GM12878 (cell line): ENCODE measurements around the gene ADIPOQ. TPM values are rescaled to one million over a fixed set of nuclear protein-coding genes. Genes with fewer than 3 reads are reported as not detected.

Experiments used
- ATAC-seq: fragments of 200-7000 bp; cut with Tn5 transposase; 3 replicates; pipeline ENCODE4 v1.9.1; 2020; ENCODE audit warnings: mild to moderate bottlenecking, moderate library complexity
- BruUV-seq: library from RNA; stranded (reverse); fragments of 400-500 nt; replicated peaks from 2 replicates; lab custom pipeline; 2021; lab: Mats Ljungman, UMichigan
- CTCF ChIA-PET: fragments of 300-600 bp; sonication (Branson Sonifier 250); formaldehyde crosslinking; extraction: SDS; loops from one replicate; lab custom pipeline; 2021; ENCODE audit warnings: inconsistent platforms; lab: Yijun Ruan, JAX
- POLR2A ChIA-PET: fragments of 350-600 bp; formaldehyde crosslinking; extraction: SDS; loops from one replicate; lab custom pipeline; 2021; ENCODE audit warnings: inconsistent platforms; lab: Charles Lee
- RAD21 ChIA-PET: fragments of 300-600 bp; sonication (Branson Sonifier 250); formaldehyde crosslinking; loops from one replicate; lab custom pipeline; 2023; ENCODE audit warnings: antibody characterized with exemption; ENCODE audit not compliant: unreplicated experiment; lab: Charles Lee
- SMC1A ChIA-PET: fragments of 300-600 bp; sonication (Branson Sonifier 250); formaldehyde crosslinking; loops from one replicate; lab custom pipeline; 2023; ENCODE audit not compliant: unreplicated experiment, uncharacterized antibody; lab: Charles Lee
- DNase-seq: peaks from one replicate; pipeline ENCODE4 v3.0.0-alpha.2; 2011; ENCODE audit warnings: low read depth, low spot score
- FAIRE-seq: peaks from 3 replicates; lab custom pipeline; 2011; peaks lifted over from hg19 to GRCh38; lab: Jason Lieb, UNC
- H2AFZ ChIP-seq: 2 replicates; pipeline ENCODE4 v1.6.0; 2011; ENCODE audit warnings: low read depth, low read length, control low read depth; ENCODE audit not compliant: control insufficient read depth
- H3K27ac ChIP-seq: 2 replicates; pipeline ENCODE4 v1.5.1; 2011; ENCODE audit warnings: control low read depth; ENCODE audit not compliant: control insufficient read depth, insufficient read depth
- H3K27me3 ChIP-seq, 2 experiments: replicated peaks in 1 of 2; 2 replicates each; pipeline versions ENCODE4 v1.6.0 to v1.6.1; 2011; ENCODE audit warnings: low read length in 1 of 2; ENCODE audit not compliant: control insufficient read depth in 2 of 2, insufficient read depth in 2 of 2
- H3K36me3 ChIP-seq, 2 experiments: 2 replicates each; pipeline ENCODE4 v1.5.1; 2011; ENCODE audit warnings: low read length in 1 of 2; ENCODE audit not compliant: control insufficient read depth in 2 of 2, insufficient read depth in 2 of 2
- H3K4me1 ChIP-seq: 2 replicates; pipeline ENCODE4 v1.6.1; 2011; ENCODE audit warnings: mild to moderate bottlenecking, low read length, moderate library complexity, mixed read lengths; ENCODE audit not compliant: control insufficient read depth, insufficient read depth
- H3K4me2 ChIP-seq: 2 replicates; pipeline ENCODE4 v1.6.0; 2011; ENCODE audit warnings: control low read depth; ENCODE audit not compliant: control insufficient read depth, insufficient read depth
- H3K4me3 ChIP-seq: fragments of 200-600 bp; sonication (generic); 2 replicates; pipeline ENCODE4 v1.5.1; 2016
- H3K79me2 ChIP-seq: 2 replicates; pipeline ENCODE4 v1.6.0; 2011; ENCODE audit warnings: low read length; ENCODE audit not compliant: control insufficient read depth, insufficient read depth
- H3K9ac ChIP-seq: 2 replicates; pipeline ENCODE4 v1.8.0; 2011; ENCODE audit warnings: low read length, control low read depth, mixed read lengths; ENCODE audit not compliant: control insufficient read depth, insufficient read depth
- H3K9me3 ChIP-seq: replicated peaks from 3 replicates; pipeline ENCODE4 v1.5.1; 2011; ENCODE audit warnings: mild to moderate bottlenecking, low read length; ENCODE audit not compliant: control insufficient read depth, insufficient read depth
- H4K20me1 ChIP-seq: 2 replicates; pipeline ENCODE4 v1.6.0; 2011; ENCODE audit not compliant: control insufficient read depth, insufficient read depth
- ATF3 ChIP-seq: IDR thresholded peaks from 2 replicates; pipeline ENCODE4 v1.6.1; 2011; ENCODE audit warnings: low read depth, mild to moderate bottlenecking, low read length, moderate library complexity, borderline replicate concordance; ENCODE audit errors: extremely low read depth
- BCLAF1 ChIP-seq: fragments of 450-650 bp; IDR thresholded peaks from 2 replicates; pipeline ENCODE4 v1.6.1; 2017; ENCODE audit warnings: antibody characterized with exemption, mild to moderate bottlenecking, moderate library complexity
- CBFB ChIP-seq: IDR thresholded peaks from 2 replicates; pipeline ENCODE4 v1.6.1; 2016; ENCODE audit warnings: antibody characterized with exemption, low read depth
- CBX5 ChIP-seq: sonication (generic); IDR thresholded peaks from 2 replicates; pipeline ENCODE4 v1.6.1; 2016; ENCODE audit warnings: low read depth, moderate library complexity, mild to moderate bottlenecking, inconsistent platforms
- CHD1 ChIP-seq: IDR thresholded peaks from 2 replicates; pipeline ENCODE4 v1.6.1; 2012; ENCODE audit warnings: low read depth, low read length, improper control_type of control experiment
- CUX1 ChIP-seq: IDR thresholded peaks from 2 replicates; pipeline ENCODE4 v1.6.1; 2012; ENCODE audit warnings: improper control_type of control experiment, low read depth, low read length; ENCODE audit not compliant: insufficient replicate concordance
- IKZF2 ChIP-seq, 2 experiments: fragments of 450-650 bp; IDR thresholded peaks; 2 replicates each; pipeline ENCODE4 v1.6.1; 2017; ENCODE audit warnings: mild to moderate bottlenecking in 2 of 2, moderate library complexity in 2 of 2
- MLLT1 ChIP-seq: fragments of 450-650 bp; IDR thresholded peaks from 2 replicates; pipeline ENCODE4 v1.6.1; 2016; ENCODE audit warnings: mild to moderate bottlenecking
- NBN ChIP-seq: fragments of 450-650 bp; IDR thresholded peaks from 2 replicates; pipeline ENCODE4 v1.6.1; 2016
- SMARCA5 ChIP-seq: fragments of 450-650 bp; IDR thresholded peaks from 2 replicates; pipeline ENCODE4 v1.6.1; 2017; ENCODE audit warnings: mild to moderate bottlenecking
- TBL1XR1 ChIP-seq: IDR thresholded peaks from 2 replicates; pipeline ENCODE4 v1.6.1; 2012; ENCODE audit warnings: low read depth, low read length, improper control_type of control experiment
- ZBTB33 ChIP-seq: fragments of 450-650 bp; IDR thresholded peaks from 2 replicates; pipeline ENCODE4 v1.6.1; 2017; ENCODE audit warnings: mild to moderate bottlenecking
- WGBS: methylation state at CpG from one replicate; pipeline ENCODE4 v1.1.6; 2016; ENCODE audit warnings: low lambda C conversion rate; ENCODE audit not compliant: insufficient replicate concordance, insufficient coverage; ENCODE audit errors: missing lambda C conversion rate; 5-methylcytosine and 5-hydroxymethylcytosine counted together
- in situ Hi-C: fragments of 300-500 bp; cut with MboI; formaldehyde crosslinking; loops from 9 replicates; pipeline ENCODE4 v1.14.3; 2018; ENCODE audit warnings: mixed read lengths
- intact Hi-C: fragments of 100-400 bp; cut with micrococcal nuclease; formaldehyde crosslinking; loops from one replicate; pipeline ENCODE4 v1.14.2; 2022; ENCODE audit not compliant: unreplicated experiment
- polyA plus RNA-seq, 11 experiments: library from polyadenylated mRNA; depleted of rRNA in 4 of 11; unstranded in 6 of 11; stranded (reverse) in 5 of 11; fragments of >200 nt; fragmentation: Nextera tagmentation in 4 of 11; fragmentation: Illumina TruSeq in 1 of 11; extraction: Ambion mirVana in 4 of 11; extraction: Trizol in 1 of 11; gene quantifications; 1 replicate in 1 of 11; 2 replicates in 10 of 11; pipeline versions ENCODE4 v1.2.1 to v1.2.3, GENCODE V29; 2011 to 2016; ENCODE audit warnings: inconsistent platforms in 2 of 11, missing spikeins in 2 of 11, low read depth in 1 of 11
- total RNA-seq, 4 experiments: library from RNA; depleted of rRNA in 3 of 4; stranded (reverse); fragments of >200 nt in 3 of 4; fragmentation: Illumina TruSeq in 1 of 4; extraction: Trizol in 1 of 4; gene quantifications; 2 replicates each; pipeline versions ENCODE4 v1.2.1 to v1.2.3, GENCODE V29; 2013 to 2021

ADIPOQ gene
- total and polyA plus RNA-seq, 10 of the 15 experiments (the other 5 are each of a cell fraction or from before 2014, with no cell fraction given): not detected

GRCh38 chr3:186886202-186886981, 43.9 kb downstream of the ADIPOQ start:
- no peak overlapping the region for H3K9ac ChIP-seq
- TF ChIP-seq CHD1: no peak
- TF ChIP-seq MLLT1: no peak
- no peak for TF ChIP-seq CBX5
- no peak for TF ChIP-seq CUX1
- no peak for TF ChIP-seq IKZF2 (IDR thresholded peaks at IDR 0.05)
- TF ChIP-seq BCLAF1: no peak
- TF ChIP-seq TBL1XR1: no peak
- TF ChIP-seq NBN: no peak
- no peak for TF ChIP-seq CBFB
- TF ChIP-seq ZBTB33: no peak
- TF ChIP-seq SMARCA5: no peak
- no peak for TF ChIP-seq ATF3

More at GRCh38 chr3:186886202-186886981, 43.9 kb downstream of the ADIPOQ start:
- SMC1A ChIA-PET: no interaction called here
- H3K4me2 ChIP-seq: no peak overlapping the region
- in situ Hi-C loops (no loop called here), intact Hi-C loops (no loop called here)
- H3K36me3 ChIP-seq: no peaks in the 10 kb centered on the region
- FAIRE-seq (no peak), DNase-seq (no peak), ATAC-seq (no peak)
- no peak overlapping the region for H2AFZ ChIP-seq
- no peaks in the 10 kb centered on the region; a peak in 3 of 4 replicates for H3K27me3 ChIP-seq
- H3K4me1 ChIP-seq: no peaks in the 10 kb centered on the region
- RAD21 ChIA-PET: no interaction called here
- H3K27ac ChIP-seq: no peak overlapping the region
- no peaks in the 10 kb centered on the region for H3K9me3 ChIP-seq
- CTCF ChIA-PET: no interaction called here
- 8% methylated on average over 5 of the region's 5 CpGs for WGBS
- BruUV-seq: no TSS peak
- POLR2A ChIA-PET: no interaction called here
- H4K20me1 ChIP-seq: no peaks in the 10 kb centered on the region
- no peaks in the 10 kb centered on the region for H3K79me2 ChIP-seq
- H3K4me3 ChIP-seq: no peak overlapping the region
